Head of caudate nucleus (tissue), 42 donors: ENCODE results near the gene BAD.
A peak's percentile ranks its signal among the peaks of the same experiment; 100 is the strongest.

Source experiments
- DNase-seq, 42 donors: peaks; one replicate each; pipeline versions ENCODE4 v3.0.0 to v3.0.0-alpha.2; 2020 to 2021; ENCODE audit warnings: mixed read lengths in 7 of 42
- intact Hi-C: fragments of 100-400 bp; cut with DNase I; formaldehyde crosslinking; loops from one replicate; pipeline ENCODE4 v1.15.0; 2022

Gene BAD

GRCh38 chr11:64227405-64227956 is 57.0 kb downstream of the BAD start:
- DNase-seq, result no peak
- intact Hi-C loops, result no loop called here

- DNase-seq, result peak in 19 of 42 donors; percentile 50 to 73 (median 56)
- intact Hi-C loops, result no loop called here
These were observed 57.9 kb downstream of the BAD start for GRCh38 chr11:64226507-64227051.

GRCh38 chr11:64225608-64226506 is 58.6 kb downstream of the BAD start, which contains the start of the genes NUDT22 and TRPT1:
Gene NUDT22, plus strand, starts transcription at chr11:64226274. Its CDS starts 379 bp downstream, at chr11:64226653.
Gene TRPT1, minus strand, starts transcription at chr11:64226186. Its CDS starts 326 bp downstream, at chr11:64225860.
- peak; percentile 82 to 97 (median 93) for DNase-seq
- intact Hi-C loops, result no loop called here

- intact Hi-C loops, result no loop called here
- peak in 1 of 42 donors; percentile 5 for DNase-seq
These were observed 59.4 kb downstream of the BAD start for GRCh38 chr11:64224891-64225607.

- DNase-seq, result no peak
- intact Hi-C loops, result no loop called here
These were observed 60.1 kb downstream of the BAD start for GRCh38 chr11:64224151-64224890.

- intact Hi-C loops, result no loop called here
- DNase-seq, result no peak
These were observed 61.3 kb downstream of the BAD start for GRCh38 chr11:64223001-64223651.

- no peak for DNase-seq
- intact Hi-C loops, result no loop called here
These were observed 61.8 kb downstream of the BAD start for GRCh38 chr11:64222651-64223000.

GRCh38 chr11:64220798-64221197 is 63.7 kb downstream of the BAD start:
- intact Hi-C loops, result no loop called here
- no peak for DNase-seq

- DNase-seq, result no peak
- intact Hi-C loops, result no loop called here
These were observed 64.2 kb downstream of the BAD start for GRCh38 chr11:64220271-64220670.
